WTC11 (cell line): ENCODE results near the gene MAGI2.

Source experiments
- CTCF ChIP-seq: fragments of 200-600 bp; IDR thresholded peaks from 2 replicates; pipeline ENCODE4 v1.8.0; 2022; ENCODE audit warnings: antibody characterized with exemption
- NR3C1 ChIP-seq: sonication (generic); formaldehyde crosslinking; conservative IDR thresholded peaks from 2 replicates; pipeline ENCODE4 v1.8.1; 2023; ENCODE audit warnings: low read depth, mild to moderate bottlenecking, missing genetic modification reagents
- ZNF263 ChIP-seq: sonication (generic); formaldehyde crosslinking; IDR thresholded peaks from 2 replicates; pipeline ENCODE4 v1.8.1; 2022; ENCODE audit warnings: low read depth, mild to moderate bottlenecking, moderate library complexity, missing genetic modification reagents
- ZNF416 ChIP-seq: fragments of 250-450 bp; sonication (Bioruptor Pico); IDR thresholded peaks from 2 replicates; pipeline ENCODE4 v1.9.0; 2021; ENCODE audit warnings: mild to moderate bottlenecking, inconsistent platforms

GRCh38 chr7:79319369-79319768 lies 134.1 kb downstream of the MAGI2 start:
- TF ChIP-seq NR3C1 (CRISPR knock-in tag) (no peak), ZNF263 (CRISPR knock-in tag) (no peak), ZNF416 (CRISPR knock-in tag) (no peak), CTCF (no peak)
